HepG2 (cell line): Measurements from ENCODE around the gene AADAT. TPM values are rescaled to one million over a fixed set of nuclear protein-coding genes. Genes with fewer than 3 reads are reported as not detected.

Experiments
- ATAC-seq: fragments of 200-7000 bp; cut with Tn5 transposase; 3 replicates; pipeline ENCODE4 v1.9.1; 2020; ENCODE audit warnings: mild to moderate bottlenecking, moderate library complexity
- BruUV-seq: library from RNA; stranded (reverse); fragments of 400-500 nt; replicated peaks from 2 replicates; lab custom pipeline; 2021; lab: Mats Ljungman, UMichigan
- CTCF ChIA-PET: fragments of 300-600 bp; formaldehyde crosslinking; extraction: SDS; loops from one replicate; lab custom pipeline; 2021; ENCODE audit warnings: low total read pairs, inconsistent platforms, low intra/inter-chr PET ratio; lab: Yijun Ruan, JAX
- POLR2A ChIA-PET: fragments of 350-600 bp; sonication (Branson Sonifier 250); formaldehyde crosslinking; loops from one replicate; lab custom pipeline; 2020; ENCODE audit warnings: antibody characterized with exemption, inconsistent platforms; lab: Yijun Ruan, JAX
- DNase-seq: peaks from one replicate; pipeline ENCODE4 v3.0.0-alpha.2; 2015; ENCODE audit warnings: low spot score
- FAIRE-seq: peaks from 3 replicates; lab custom pipeline; 2011; peaks lifted over from hg19 to GRCh38; lab: Jason Lieb, UNC
- H2AFZ ChIP-seq: one replicate; pipeline ENCODE4 v1.6.1; 2011; ENCODE audit warnings: low read length, inconsistent platforms
- H3K27ac ChIP-seq: fragments of 300-600 bp; 3 replicates; pipeline ENCODE4 v1.8.0; 2011; ENCODE audit warnings: mixed run types, mild to moderate bottlenecking, mixed read lengths, low read length, inconsistent platforms; ENCODE audit not compliant: insufficient read depth; ENCODE audit errors: extremely low read length
- H3K27me3 ChIP-seq, 2 experiments: fragments of 200-600 bp in 1 of 2; 2 replicates in 1 of 2; 3 replicates in 1 of 2; pipeline versions ENCODE4 v1.6.0 to v1.8.0; 2011; ENCODE audit warnings: low read length in 2 of 2, mild to moderate bottlenecking in 2 of 2, moderate library complexity in 2 of 2, inconsistent platforms in 1 of 2; ENCODE audit not compliant: insufficient read depth in 2 of 2, control insufficient read depth in 1 of 2
- H3K36me3 ChIP-seq, 2 experiments: fragments of 200-600 bp in 1 of 2; replicated peaks in 1 of 2; 2 replicates in 1 of 2; 3 replicates in 1 of 2; pipeline versions ENCODE4 v1.5.1 to v1.8.0; 2011; ENCODE audit warnings: low read length in 2 of 2, inconsistent platforms in 1 of 2; ENCODE audit not compliant: insufficient read depth in 2 of 2, control insufficient read depth in 1 of 2
- H3K4me1 ChIP-seq: 2 replicates; pipeline ENCODE4 v1.5.1; 2012; ENCODE audit warnings: low read length, inconsistent platforms; ENCODE audit not compliant: insufficient read depth
- H3K4me2 ChIP-seq: 2 replicates; pipeline ENCODE4 v1.6.0; 2011; ENCODE audit warnings: low read depth, low read length, inconsistent platforms
- H3K4me3 ChIP-seq, 3 experiments: fragments of 200-600 bp in 1 of 3; sonication (generic), shearing (Covaris generic) in 1 of 3; replicated peaks in 1 of 3; 2 replicates each; pipeline ENCODE4 v1.5.1; 2011 to 2016; ENCODE audit warnings: low read length in 3 of 3, inconsistent platforms in 2 of 3, low read depth in 2 of 3, mild to moderate bottlenecking in 2 of 3, control low read depth in 1 of 3, mixed read lengths in 1 of 3; ENCODE audit not compliant: insufficient read depth in 1 of 3
- H3K79me2 ChIP-seq: one replicate; pipeline ENCODE4 v1.6.1; 2011; ENCODE audit warnings: low read length, inconsistent platforms; ENCODE audit not compliant: insufficient read depth
- H3K9ac ChIP-seq: 2 replicates; pipeline ENCODE4 v1.6.0; 2011; ENCODE audit warnings: mild to moderate bottlenecking, low read depth, low read length, inconsistent platforms; ENCODE audit not compliant: insufficient read depth
- H3K9me3 ChIP-seq: 2 replicates; pipeline ENCODE4 v1.5.1; 2012; ENCODE audit warnings: mild to moderate bottlenecking, low read length
- H4K20me1 ChIP-seq: 2 replicates; pipeline ENCODE4 v1.6.0; 2011; ENCODE audit warnings: inconsistent platforms, mild to moderate bottlenecking, low read length, moderate library complexity; ENCODE audit not compliant: insufficient read depth
- FOXK2 ChIP-seq: fragments of 450-650 bp; IDR thresholded peaks from 2 replicates; pipeline ENCODE4 v1.6.1; 2016
- HNF4A ChIP-seq: sonication (generic); formaldehyde crosslinking; IDR thresholded peaks from 2 replicates; pipeline ENCODE4 v1.4.0; 2020; ENCODE audit warnings: missing genetic modification reagents
- JUN ChIP-seq: sonication (generic); formaldehyde crosslinking; IDR thresholded peaks from 2 replicates; pipeline ENCODE4 v1.4.0; 2020; ENCODE audit warnings: mild to moderate bottlenecking, missing genetic modification reagents
- KMT2B ChIP-seq: IDR thresholded peaks from 2 replicates; pipeline ENCODE4 v1.6.1; 2016; ENCODE audit warnings: missing genetic modification reagents, missing compliant biosample characterization
- NPAS2 ChIP-seq: sonication (generic); formaldehyde crosslinking; IDR thresholded peaks from 2 replicates; pipeline ENCODE4 v1.8.0; 2022; ENCODE audit warnings: mild to moderate bottlenecking, missing genetic modification reagents, borderline replicate concordance
- PAX8 ChIP-seq: sonication (generic); formaldehyde crosslinking; IDR thresholded peaks from 2 replicates; pipeline ENCODE4 v1.8.0; 2022; ENCODE audit warnings: mild to moderate bottlenecking, missing genetic modification reagents, borderline replicate concordance
- PHF8 ChIP-seq: sonication (generic); formaldehyde crosslinking; IDR thresholded peaks from 2 replicates; pipeline ENCODE4 v1.5.0; 2020; ENCODE audit warnings: missing genetic modification reagents
- THAP7 ChIP-seq: sonication (generic); formaldehyde crosslinking; IDR thresholded peaks from 2 replicates; pipeline ENCODE4 v1.8.1; 2023; ENCODE audit warnings: mild to moderate bottlenecking, missing genetic modification reagents
- ZGPAT ChIP-seq: IDR thresholded peaks from 2 replicates; pipeline ENCODE4 v1.6.1; 2016; ENCODE audit warnings: mild to moderate bottlenecking
- ZMYM4 ChIP-seq: sonication (generic); formaldehyde crosslinking; IDR thresholded peaks from 2 replicates; pipeline ENCODE4 v1.8.1; 2023; ENCODE audit warnings: mild to moderate bottlenecking, missing genetic modification reagents
- ZNF510 ChIP-seq: sonication (generic); formaldehyde crosslinking; IDR thresholded peaks from 2 replicates; pipeline ENCODE4 v1.4.0; 2020; ENCODE audit warnings: low read depth, mild to moderate bottlenecking, missing genetic modification reagents
- ZNF550 ChIP-seq: sonication (generic); formaldehyde crosslinking; IDR thresholded peaks from 2 replicates; pipeline ENCODE4 v1.4.0; 2020; ENCODE audit warnings: mild to moderate bottlenecking, missing genetic modification reagents, borderline replicate concordance
- ZNF552 ChIP-seq: sonication (generic); formaldehyde crosslinking; IDR thresholded peaks from 2 replicates; pipeline ENCODE4 v1.9.0; 2022; ENCODE audit warnings: missing genetic modification reagents, mild to moderate bottlenecking, borderline replicate concordance
- ZNF720 ChIP-seq: sonication (generic); formaldehyde crosslinking; IDR thresholded peaks from 2 replicates; pipeline ENCODE4 v1.4.0; 2020; ENCODE audit warnings: missing genetic modification reagents
- ZNF788 ChIP-seq: sonication (generic); formaldehyde crosslinking; IDR thresholded peaks from 2 replicates; pipeline ENCODE4 v1.5.0; 2020; ENCODE audit warnings: mild to moderate bottlenecking, missing genetic modification reagents, borderline replicate concordance
- WGBS: methylation state at CpG from one replicate; pipeline ENCODE4 v1.1.6; 2017; ENCODE audit warnings: low lambda C conversion rate; 5-methylcytosine and 5-hydroxymethylcytosine counted together
- in situ Hi-C: cut with HindIII; loops from 2 replicates; pipeline ENCODE4 v1.10.0; 2017; ENCODE audit warnings: low pct_unique_long_range_greater_than_20kb; ENCODE audit not compliant: extremely low pct_ligation_motif_present
- intact Hi-C: fragments of 100-400 bp; cut with micrococcal nuclease; formaldehyde crosslinking; loops from one replicate; pipeline ENCODE4 v1.10.0; 2022; ENCODE audit not compliant: unreplicated experiment
- polyA plus RNA-seq, 8 experiments: library from polyadenylated mRNA; depleted of rRNA in 3 of 8; stranded (reverse) in 7 of 8; unstranded in 1 of 8; fragments of >200 nt; fragmentation: Illumina TruSeq in 4 of 8; extraction: Trizol in 4 of 8; gene quantifications; 2 replicates each; pipeline versions ENCODE4 v1.2.1 to v1.2.3, GENCODE V29; 2011 to 2016; ENCODE audit warnings: low read depth in 4 of 8, missing spikeins in 1 of 8, mixed read lengths in 1 of 8; ENCODE audit not compliant: insufficient read depth in 1 of 8
- total RNA-seq, 5 experiments: library from RNA; depleted of rRNA; stranded (reverse); fragments of >200 nt; fragmentation: Illumina TruSeq; extraction: Trizol; gene quantifications; 2 replicates each; pipeline ENCODE4 v1.2.3, GENCODE V29; 2016; ENCODE audit warnings: low read depth in 1 of 5
- TF ChIP-seq, protein P1 (sequence below): sonication (generic); formaldehyde crosslinking; conservative IDR thresholded peaks from 2 replicates; pipeline ENCODE4 v1.8.0; 2022; ENCODE audit warnings: mild to moderate bottlenecking, moderate library complexity, missing genetic modification reagents
- TF ChIP-seq, protein P2 (sequence below): sonication (generic); formaldehyde crosslinking; IDR thresholded peaks from 2 replicates; pipeline ENCODE4 v1.4.0; 2020; ENCODE audit warnings: missing genetic modification reagents

The AADAT gene
- total and polyA plus RNA-seq, 2 of the 13 experiments (the other 11 are each of a cell fraction or from before 2014, with no cell fraction given) = 6.1 to 9.1 TPM

DNA sequence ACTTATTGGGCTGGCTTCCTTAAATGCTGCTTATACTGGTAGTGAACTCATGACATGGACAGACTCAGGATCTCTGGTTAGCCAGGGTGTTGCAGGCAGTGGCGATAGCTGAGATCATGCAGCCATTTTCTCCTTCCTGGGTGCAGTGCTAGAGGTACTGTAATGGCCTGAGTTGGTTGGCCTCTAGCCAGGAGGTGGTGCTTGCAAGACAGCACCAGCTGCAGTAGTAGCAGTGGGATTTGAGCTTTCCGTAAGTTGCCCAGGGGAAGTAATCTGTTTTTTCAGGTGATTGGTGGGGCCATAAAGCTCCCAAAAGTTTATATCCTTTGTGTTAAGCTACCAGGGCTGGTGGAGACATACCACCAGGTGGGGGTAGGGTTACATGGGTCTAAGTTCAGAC, 45.1 kb upstream of the AADAT start (continued):
- TF ChIP-seq ZNF550 (CRISPR knock-in tag) (no peak), THAP7 (no peak)

DNA sequence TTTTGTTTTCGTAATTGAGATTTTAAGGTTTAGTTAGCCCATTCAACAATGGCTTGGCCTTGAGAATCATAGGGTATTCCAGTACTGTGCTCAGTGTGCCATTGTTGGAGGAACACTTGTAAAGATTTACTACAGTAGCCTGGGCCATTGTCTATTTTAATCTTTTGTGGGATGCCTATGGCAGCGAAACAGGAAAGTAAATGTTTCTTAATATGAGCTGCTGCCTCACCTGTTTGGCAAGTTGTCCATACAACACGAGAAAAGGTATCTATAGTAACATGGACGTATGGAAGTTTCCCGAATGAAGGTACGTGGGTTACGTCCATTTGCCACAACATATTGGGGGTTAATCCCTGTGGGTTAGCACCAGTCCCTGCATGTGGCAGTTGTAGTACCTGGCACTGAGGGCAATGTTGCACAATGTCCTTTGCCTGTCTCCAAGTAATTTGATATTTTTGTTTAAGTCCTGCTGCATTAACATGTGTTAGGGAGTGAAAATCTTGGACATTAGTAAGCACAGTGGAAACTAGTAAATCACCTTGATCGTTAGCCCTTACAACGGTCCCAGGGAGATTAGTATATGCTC, 38.6 kb upstream of the AADAT start:
- H3K27ac ChIP-seq = no peak overlapping the region
- no peaks in the 10 kb centered on the region for H3K36me3 ChIP-seq
- no peaks in the 10 kb centered on the region for H4K20me1 ChIP-seq
- no peaks in the 10 kb centered on the region; a peak in 1 of 5 replicates for H3K27me3 ChIP-seq
- H2AFZ ChIP-seq = no peak overlapping the region
- peaks cover 17% of the 10 kb centered on the region for H3K9me3 ChIP-seq
- in situ Hi-C loops (loop anchor here (25.0 kb wide), 2 partner anchors 134 to 709 kb away; no protein-coding TSS in a partner anchor), intact Hi-C loops (no loop called here)
- H3K4me1 ChIP-seq = no peaks in the 10 kb centered on the region
- ATAC-seq (no peak), DNase-seq (no peak), FAIRE-seq (no peak)
- ChIA-PET CTCF (no interaction called here), POLR2A (no interaction called here)
- BruUV-seq = no TSS peak
- no peaks in the 10 kb centered on the region for H3K79me2 ChIP-seq
- H3K4me3 ChIP-seq = no peak overlapping the region
- no peak overlapping the region for H3K9ac ChIP-seq
- no peak overlapping the region for H3K4me2 ChIP-seq
- WGBS = 43% methylated on average over 9 of the region's 9 CpGs
- TF ChIP-seq PAX8 (CRISPR knock-in tag) = no peak
- no peak for TF ChIP-seq PHF8 (CRISPR knock-in tag)
- TF ChIP-seq, protein P1, sequence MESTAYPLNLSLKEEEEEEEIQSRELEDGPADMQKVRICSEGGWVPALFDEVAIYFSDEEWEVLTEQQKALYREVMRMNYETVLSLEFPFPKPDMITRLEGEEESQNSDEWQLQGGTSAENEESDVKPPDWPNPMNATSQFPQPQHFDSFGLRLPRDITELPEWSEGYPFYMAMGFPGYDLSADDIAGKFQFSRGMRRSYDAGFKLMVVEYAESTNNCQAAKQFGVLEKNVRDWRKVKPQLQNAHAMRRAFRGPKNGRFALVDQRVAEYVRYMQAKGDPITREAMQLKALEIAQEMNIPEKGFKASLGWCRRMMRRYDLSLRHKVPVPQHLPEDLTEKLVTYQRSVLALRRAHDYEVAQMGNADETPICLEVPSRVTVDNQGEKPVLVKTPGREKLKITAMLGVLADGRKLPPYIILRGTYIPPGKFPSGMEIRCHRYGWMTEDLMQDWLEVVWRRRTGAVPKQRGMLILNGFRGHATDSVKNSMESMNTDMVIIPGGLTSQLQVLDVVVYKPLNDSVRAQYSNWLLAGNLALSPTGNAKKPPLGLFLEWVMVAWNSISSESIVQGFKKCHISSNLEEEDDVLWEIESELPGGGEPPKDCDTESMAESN (CRISPR knock-in tag) = no peak
- no peak for TF ChIP-seq NPAS2 (CRISPR knock-in tag)
- TF ChIP-seq ZMYM4 (CRISPR knock-in tag) = no peak
- no peak for TF ChIP-seq ZNF552
- TF ChIP-seq ZNF788 (CRISPR knock-in tag) = no peak
- no peak for TF ChIP-seq HNF4A (CRISPR knock-in tag)
- no peak for TF ChIP-seq FOXK2
- no peak for TF ChIP-seq JUN (CRISPR knock-in tag)
- TF ChIP-seq ZGPAT = no peak
- no peak for TF ChIP-seq KMT2B
- no peak for TF ChIP-seq ZNF510 (CRISPR knock-in tag)
- TF ChIP-seq, protein P2, sequence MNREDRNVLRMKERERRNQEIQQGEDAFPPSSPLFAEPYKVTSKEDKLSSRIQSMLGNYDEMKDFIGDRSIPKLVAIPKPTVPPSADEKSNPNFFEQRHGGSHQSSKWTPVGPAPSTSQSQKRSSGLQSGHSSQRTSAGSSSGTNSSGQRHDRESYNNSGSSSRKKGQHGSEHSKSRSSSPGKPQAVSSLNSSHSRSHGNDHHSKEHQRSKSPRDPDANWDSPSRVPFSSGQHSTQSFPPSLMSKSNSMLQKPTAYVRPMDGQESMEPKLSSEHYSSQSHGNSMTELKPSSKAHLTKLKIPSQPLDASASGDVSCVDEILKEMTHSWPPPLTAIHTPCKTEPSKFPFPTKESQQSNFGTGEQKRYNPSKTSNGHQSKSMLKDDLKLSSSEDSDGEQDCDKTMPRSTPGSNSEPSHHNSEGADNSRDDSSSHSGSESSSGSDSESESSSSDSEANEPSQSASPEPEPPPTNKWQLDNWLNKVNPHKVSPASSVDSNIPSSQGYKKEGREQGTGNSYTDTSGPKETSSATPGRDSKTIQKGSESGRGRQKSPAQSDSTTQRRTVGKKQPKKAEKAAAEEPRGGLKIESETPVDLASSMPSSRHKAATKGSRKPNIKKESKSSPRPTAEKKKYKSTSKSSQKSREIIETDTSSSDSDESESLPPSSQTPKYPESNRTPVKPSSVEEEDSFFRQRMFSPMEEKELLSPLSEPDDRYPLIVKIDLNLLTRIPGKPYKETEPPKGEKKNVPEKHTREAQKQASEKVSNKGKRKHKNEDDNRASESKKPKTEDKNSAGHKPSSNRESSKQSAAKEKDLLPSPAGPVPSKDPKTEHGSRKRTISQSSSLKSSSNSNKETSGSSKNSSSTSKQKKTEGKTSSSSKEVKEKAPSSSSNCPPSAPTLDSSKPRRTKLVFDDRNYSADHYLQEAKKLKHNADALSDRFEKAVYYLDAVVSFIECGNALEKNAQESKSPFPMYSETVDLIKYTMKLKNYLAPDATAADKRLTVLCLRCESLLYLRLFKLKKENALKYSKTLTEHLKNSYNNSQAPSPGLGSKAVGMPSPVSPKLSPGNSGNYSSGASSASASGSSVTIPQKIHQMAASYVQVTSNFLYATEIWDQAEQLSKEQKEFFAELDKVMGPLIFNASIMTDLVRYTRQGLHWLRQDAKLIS (CRISPR knock-in tag) = no peak
- TF ChIP-seq ZNF720 (CRISPR knock-in tag) = no peak
